ENCODE data around the gene ITIH1.
"Not testable (repeated sequence)": the region's sequence is repeated elsewhere in the genome, so short reads cannot be mapped to it uniquely, and the experiment has no call there.

The ITIH1 gene, protein sequence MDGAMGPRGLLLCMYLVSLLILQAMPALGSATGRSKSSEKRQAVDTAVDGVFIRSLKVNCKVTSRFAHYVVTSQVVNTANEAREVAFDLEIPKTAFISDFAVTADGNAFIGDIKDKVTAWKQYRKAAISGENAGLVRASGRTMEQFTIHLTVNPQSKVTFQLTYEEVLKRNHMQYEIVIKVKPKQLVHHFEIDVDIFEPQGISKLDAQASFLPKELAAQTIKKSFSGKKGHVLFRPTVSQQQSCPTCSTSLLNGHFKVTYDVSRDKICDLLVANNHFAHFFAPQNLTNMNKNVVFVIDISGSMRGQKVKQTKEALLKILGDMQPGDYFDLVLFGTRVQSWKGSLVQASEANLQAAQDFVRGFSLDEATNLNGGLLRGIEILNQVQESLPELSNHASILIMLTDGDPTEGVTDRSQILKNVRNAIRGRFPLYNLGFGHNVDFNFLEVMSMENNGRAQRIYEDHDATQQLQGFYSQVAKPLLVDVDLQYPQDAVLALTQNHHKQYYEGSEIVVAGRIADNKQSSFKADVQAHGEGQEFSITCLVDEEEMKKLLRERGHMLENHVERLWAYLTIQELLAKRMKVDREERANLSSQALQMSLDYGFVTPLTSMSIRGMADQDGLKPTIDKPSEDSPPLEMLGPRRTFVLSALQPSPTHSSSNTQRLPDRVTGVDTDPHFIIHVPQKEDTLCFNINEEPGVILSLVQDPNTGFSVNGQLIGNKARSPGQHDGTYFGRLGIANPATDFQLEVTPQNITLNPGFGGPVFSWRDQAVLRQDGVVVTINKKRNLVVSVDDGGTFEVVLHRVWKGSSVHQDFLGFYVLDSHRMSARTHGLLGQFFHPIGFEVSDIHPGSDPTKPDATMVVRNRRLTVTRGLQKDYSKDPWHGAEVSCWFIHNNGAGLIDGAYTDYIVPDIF

DNA sequence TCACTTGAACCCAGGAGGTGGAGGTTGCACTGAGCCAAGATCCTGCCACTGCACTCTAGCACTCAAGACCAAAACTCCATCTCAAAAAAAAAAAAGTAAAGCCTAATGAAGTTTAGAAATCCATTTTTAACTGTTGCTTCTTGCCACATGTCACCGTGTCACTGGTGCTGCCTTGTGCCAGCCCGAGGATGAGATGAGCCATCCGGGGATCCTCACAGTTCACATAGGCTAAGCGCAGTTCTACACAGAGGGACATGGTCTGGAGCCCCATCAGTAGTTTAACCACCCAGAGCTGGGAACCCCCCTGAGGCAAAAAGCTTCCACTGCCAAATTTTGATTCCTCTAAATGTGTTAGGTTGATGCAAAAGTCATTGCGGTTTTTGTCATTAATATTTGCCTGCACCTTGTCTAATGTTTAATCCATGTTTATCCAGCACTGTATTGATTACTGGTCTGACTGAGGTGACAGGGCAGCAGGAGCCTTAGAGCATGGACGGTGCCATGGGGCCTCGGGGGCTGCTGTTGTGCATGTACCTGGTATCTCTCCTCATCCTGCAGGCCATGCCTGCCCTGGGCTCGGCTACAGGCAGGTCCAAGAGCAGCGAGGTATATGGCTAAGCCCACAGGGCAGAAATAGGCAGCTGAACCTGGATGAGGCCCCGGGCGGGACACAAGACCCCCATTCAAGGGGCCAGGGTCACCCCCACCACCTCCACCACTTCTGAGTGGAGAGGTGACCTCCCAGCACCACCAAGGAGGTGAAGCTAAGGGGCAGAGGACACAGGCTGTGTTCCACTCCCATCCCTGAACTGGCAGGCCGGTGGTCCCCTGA lies at the start of gene ITIH1:
ITIH1 (plus strand) TSS at position 473 of the 832 bp plus-strand sequence; CDS start at position 490, 17 bp downstream.
- DNase-seq (ENCODE audit: low read depth): no peak
- no peak within 1 kb of the TSS for H3K4me3 ChIP-seq (ENCODE audit: low read depth, low read length)
- TF ChIP-seq, protein P1, sequence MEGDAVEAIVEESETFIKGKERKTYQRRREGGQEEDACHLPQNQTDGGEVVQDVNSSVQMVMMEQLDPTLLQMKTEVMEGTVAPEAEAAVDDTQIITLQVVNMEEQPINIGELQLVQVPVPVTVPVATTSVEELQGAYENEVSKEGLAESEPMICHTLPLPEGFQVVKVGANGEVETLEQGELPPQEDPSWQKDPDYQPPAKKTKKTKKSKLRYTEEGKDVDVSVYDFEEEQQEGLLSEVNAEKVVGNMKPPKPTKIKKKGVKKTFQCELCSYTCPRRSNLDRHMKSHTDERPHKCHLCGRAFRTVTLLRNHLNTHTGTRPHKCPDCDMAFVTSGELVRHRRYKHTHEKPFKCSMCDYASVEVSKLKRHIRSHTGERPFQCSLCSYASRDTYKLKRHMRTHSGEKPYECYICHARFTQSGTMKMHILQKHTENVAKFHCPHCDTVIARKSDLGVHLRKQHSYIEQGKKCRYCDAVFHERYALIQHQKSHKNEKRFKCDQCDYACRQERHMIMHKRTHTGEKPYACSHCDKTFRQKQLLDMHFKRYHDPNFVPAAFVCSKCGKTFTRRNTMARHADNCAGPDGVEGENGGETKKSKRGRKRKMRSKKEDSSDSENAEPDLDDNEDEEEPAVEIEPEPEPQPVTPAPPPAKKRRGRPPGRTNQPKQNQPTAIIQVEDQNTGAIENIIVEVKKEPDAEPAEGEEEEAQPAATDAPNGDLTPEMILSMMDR (IDR thresholded peaks at IDR 0.05; ENCODE audit: control insufficient read depth, extremely low read depth, insufficient read depth): no peak

DNA sequence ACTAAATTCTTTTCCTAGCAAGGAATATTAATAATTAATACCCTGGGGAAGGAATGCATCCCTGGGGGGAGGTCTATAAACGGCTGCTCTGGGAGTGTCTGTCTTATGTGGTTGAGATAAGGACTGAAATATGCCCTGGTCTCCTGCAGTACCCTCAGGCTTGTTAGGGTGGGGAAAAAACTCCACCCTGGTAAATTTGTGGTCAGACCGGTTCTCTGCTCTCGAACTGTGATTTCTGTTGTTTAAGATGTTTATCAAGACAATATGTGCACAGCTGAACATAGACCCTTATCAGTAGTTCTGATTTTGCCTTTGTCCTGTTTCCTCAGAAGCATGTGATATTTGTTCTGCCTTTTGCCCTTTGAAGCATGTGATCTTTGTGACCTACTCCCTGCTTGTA lies 48.6 kb upstream of the ITIH1 start:
- not testable (repeated sequence) for H3K4me3 ChIP-seq (ENCODE audit: low read depth, low read length); DNase-seq (ENCODE audit: low read depth)

DNA sequence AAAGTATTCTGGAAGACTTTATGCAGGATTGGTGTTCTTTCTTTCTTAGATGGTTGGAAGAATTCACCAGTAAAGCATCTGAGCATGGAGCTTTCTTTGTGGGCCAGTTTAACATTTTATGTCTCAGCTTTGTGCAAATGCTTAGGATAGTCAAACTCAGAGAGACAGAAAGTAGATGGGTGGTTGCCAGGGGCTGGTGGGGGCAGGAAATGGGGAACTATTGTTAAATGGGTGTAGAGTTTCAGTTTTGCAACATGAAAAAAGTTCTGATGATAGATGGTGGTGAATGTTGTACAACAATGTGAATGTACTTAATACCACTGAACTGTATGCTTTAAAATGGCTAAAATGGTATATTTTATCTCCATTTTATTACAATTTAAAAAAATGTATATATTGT lies 46.7 kb upstream of the ITIH1 start:
- DNase-seq (ENCODE audit: low read depth): no peak
- TF ChIP-seq, protein P1 (IDR thresholded peaks at IDR 0.05; ENCODE audit: control insufficient read depth, extremely low read depth, insufficient read depth): no peak
- no peak overlapping the region for H3K4me3 ChIP-seq (ENCODE audit: low read depth, low read length)

DNA sequence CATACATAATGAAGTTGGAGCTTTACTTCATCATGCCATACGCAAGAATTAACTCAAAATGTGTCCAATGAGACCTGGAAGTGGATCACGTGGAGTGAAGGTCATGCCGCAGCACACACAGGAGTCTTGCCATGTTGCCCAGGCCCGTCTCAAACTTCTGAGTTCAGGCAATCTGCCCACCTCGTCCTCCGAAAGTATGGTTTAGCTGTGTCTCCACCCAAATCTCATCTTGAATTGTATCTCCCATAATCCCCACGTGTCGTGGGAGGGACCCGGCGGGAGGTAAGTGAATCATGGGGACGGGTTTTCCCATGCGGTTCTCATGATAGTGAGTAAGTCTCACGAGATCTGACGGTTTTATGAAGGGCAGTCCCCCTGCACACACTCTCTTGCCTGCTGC lies 45.8 kb upstream of the ITIH1 start:
- no peak for DNase-seq (ENCODE audit: low read depth)
- no peak overlapping the region for H3K4me3 ChIP-seq (ENCODE audit: low read depth, low read length)

DNA sequence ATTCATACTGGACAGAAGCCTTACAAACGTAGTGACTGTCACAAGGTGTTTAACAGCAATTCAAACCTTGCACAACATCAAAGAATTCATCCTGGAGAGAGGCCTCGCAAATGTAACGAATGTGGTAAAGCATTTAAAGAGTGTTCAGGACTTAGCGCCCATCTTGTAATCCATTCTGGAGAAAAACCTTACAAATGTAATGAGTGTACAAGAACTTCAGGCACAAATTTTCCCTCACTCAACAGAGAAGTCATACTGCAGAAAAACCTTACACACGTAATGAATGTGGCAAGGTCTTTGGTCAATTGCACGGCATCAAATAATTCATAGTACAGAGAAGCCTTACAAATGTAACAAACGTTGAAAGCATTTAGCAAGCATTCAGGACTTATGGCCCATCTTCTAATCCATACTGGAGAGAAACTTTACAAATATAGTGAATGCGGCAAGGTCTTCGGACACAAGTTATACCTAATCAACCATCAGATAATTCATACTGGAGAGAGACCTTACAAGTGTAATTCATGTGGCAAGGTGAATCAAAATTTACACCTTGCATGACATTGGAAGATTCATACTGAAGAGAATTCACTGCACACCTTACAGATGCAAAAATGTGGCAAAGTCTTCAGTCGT lies 44.0 kb upstream of the ITIH1 start:
- no peak overlapping the region for H3K4me3 ChIP-seq (ENCODE audit: low read depth, low read length)
- TF ChIP-seq, protein P1 (IDR thresholded peaks at IDR 0.05; ENCODE audit: control insufficient read depth, extremely low read depth, insufficient read depth): no peak
- no peak for DNase-seq (ENCODE audit: low read depth)

More for the DNA sequence above, 45.8 kb upstream of the ITIH1 start:
- TF ChIP-seq, protein P1 (IDR thresholded peaks at IDR 0.05; ENCODE audit: control insufficient read depth, extremely low read depth, insufficient read depth): no peak

DNA sequence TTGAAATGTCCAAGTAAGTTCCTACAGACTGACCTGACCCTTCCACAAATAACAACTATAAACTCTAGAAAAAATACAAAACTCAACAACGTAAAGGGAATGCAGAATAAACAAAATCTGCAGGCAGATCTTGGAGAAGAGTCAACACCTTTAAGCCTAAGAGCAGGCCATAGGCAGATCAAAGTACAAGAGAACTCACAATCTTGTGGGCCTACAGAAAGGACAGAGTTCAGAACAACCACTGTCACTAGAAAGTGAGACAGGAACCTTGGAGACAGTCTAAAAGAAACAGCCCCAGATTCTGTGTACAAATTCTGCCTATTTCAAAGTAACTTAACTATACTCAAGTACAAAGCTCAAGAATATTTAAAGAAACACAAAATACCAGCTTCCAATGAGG lies 37.7 kb upstream of the ITIH1 start:
- TF ChIP-seq, protein P1 (IDR thresholded peaks at IDR 0.05; ENCODE audit: control insufficient read depth, extremely low read depth, insufficient read depth): no peak
- DNase-seq (ENCODE audit: low read depth): no peak
- H3K4me3 ChIP-seq (ENCODE audit: low read depth, low read length): no peak overlapping the region
